Ovary (tissue), 3 donors: ENCODE measurements around the gene LRRN4CL.

Source experiments
- CTCF ChIP-seq, 3 donors: fragments of 450-650 bp in 2 of 3; fragments of 200-600 bp in 1 of 3; IDR thresholded peaks; one replicate each; pipeline versions ENCODE4 v1.5.1 to v1.8.0; 2016 to 2022; ENCODE audit warnings: antibody characterized with exemption in 3 of 3, mild to moderate bottlenecking in 1 of 3
- EP300 ChIP-seq: sonication (generic); formaldehyde crosslinking; IDR thresholded peaks from one replicate; pipeline ENCODE4 v1.6.1; 2017; ENCODE audit warnings: antibody characterized with exemption
- POLR2A ChIP-seq: fragments of 450-650 bp; IDR thresholded peaks from one replicate; pipeline ENCODE4 v1.6.1; 2017; ENCODE audit warnings: antibody characterized with exemption, mild to moderate bottlenecking, moderate library complexity
- donor health status: DM: no; HTN: no; CAD: no.

- TF ChIP-seq CTCF (IDR thresholded peaks at IDR 0.05) (no peak), POLR2A (no peak), EP300 (no peak)
Measured at GRCh38 chr11:62669420-62670161, 19.7 kb downstream of the LRRN4CL start.
